AG04450 (cell line): ENCODE data around the gene AURKAIP1. TPM values are rescaled to one million over a fixed set of nuclear protein-coding genes. Genes with fewer than 3 reads are reported as not detected.

Experiments
- CTCF ChIA-PET: fragments of 300-600, 350-600 bp; formaldehyde crosslinking; extraction: SDS; loops from one replicate; lab custom pipeline; 2022; ENCODE audit warnings: antibody characterized with exemption, inconsistent platforms; lab: Charles Lee
- POLR2A ChIA-PET: fragments of 350-600 bp; formaldehyde crosslinking; extraction: SDS; loops from one replicate; lab custom pipeline; 2021; ENCODE audit warnings: antibody characterized with exemption, inconsistent platforms; lab: Yijun Ruan, JAX
- DNase-seq: peaks from one replicate; pipeline ENCODE4 v3.0.0-alpha.2; 2011; ENCODE audit warnings: low read depth, low spot score
- H3K27ac ChIP-seq: one replicate; pipeline ENCODE4 v1.5.1; 2012; ENCODE audit warnings: low read depth, low read length, control low read depth
- H3K27me3 ChIP-seq: one replicate; pipeline ENCODE4 v1.6.0; 2012; ENCODE audit warnings: low read length; ENCODE audit not compliant: control insufficient read depth, insufficient read depth
- H3K4me3 ChIP-seq: 2 replicates; pipeline ENCODE4 v1.5.1; 2011; ENCODE audit warnings: mild to moderate bottlenecking, low read depth, low read length, control low read depth
- H3K9me3 ChIP-seq: 2 replicates; pipeline ENCODE4 v1.5.1; 2012; ENCODE audit warnings: low read length; ENCODE audit not compliant: control insufficient read depth, insufficient read depth
- CTCF ChIP-seq: IDR thresholded peaks from 2 replicates; pipeline ENCODE4 v1.5.1; 2011; ENCODE audit warnings: low read depth, low read length, control low read depth, inconsistent platforms
- polyA plus RNA-seq: library from polyadenylated mRNA; depleted of rRNA; stranded (reverse); fragments of >200 nt; gene quantifications from 2 replicates; pipeline ENCODE4 v1.2.3, GENCODE V29; 2011; rRNA removed

AURKAIP1 gene
- polyA plus RNA-seq, 1 experiment: 54.3 TPM

DNA sequence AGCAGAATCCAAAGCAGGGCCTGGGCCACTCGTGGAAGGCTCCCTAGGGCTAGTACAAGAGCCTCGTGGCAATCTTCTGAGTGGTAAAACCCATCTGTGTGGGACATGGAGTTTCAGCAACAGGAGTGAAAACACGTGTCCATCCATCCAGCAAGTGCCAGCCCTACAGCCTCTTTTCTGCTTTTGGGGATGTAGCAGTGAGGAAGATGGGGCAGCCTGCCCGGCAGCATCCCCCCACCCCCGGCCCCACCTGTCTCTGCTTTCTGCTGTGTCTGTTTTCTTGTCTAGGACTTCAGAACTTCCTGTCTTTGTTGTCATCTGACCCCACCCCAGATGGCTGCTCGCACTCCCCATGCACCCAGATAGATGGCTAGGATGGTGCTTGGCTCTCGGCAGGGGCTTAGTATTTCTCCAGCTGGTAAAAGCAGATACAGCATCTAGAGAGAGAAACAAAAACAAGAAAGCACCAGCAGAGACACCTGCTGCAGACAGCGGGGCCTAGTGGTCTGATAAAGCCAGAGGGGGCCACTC lies 48.9 kb downstream of the AURKAIP1 start:
- H3K9me3 ChIP-seq: peaks cover 18% of the 10 kb centered on the region; the same call in 1 of the 2 replicates
- no peaks in the 10 kb centered on the region for H3K27me3 ChIP-seq
- POLR2A ChIA-PET: no interaction called here
- DNase-seq: no peak
- CTCF ChIA-PET: interaction anchor here (1.2 kb wide), 1 partner anchor 45 kb away, joined by 3 read pairs; no protein-coding TSS in a partner anchor
- H3K4me3 ChIP-seq: no peak overlapping the region
- no peak for TF ChIP-seq CTCF
- no peak overlapping the region for H3K27ac ChIP-seq

DNA sequence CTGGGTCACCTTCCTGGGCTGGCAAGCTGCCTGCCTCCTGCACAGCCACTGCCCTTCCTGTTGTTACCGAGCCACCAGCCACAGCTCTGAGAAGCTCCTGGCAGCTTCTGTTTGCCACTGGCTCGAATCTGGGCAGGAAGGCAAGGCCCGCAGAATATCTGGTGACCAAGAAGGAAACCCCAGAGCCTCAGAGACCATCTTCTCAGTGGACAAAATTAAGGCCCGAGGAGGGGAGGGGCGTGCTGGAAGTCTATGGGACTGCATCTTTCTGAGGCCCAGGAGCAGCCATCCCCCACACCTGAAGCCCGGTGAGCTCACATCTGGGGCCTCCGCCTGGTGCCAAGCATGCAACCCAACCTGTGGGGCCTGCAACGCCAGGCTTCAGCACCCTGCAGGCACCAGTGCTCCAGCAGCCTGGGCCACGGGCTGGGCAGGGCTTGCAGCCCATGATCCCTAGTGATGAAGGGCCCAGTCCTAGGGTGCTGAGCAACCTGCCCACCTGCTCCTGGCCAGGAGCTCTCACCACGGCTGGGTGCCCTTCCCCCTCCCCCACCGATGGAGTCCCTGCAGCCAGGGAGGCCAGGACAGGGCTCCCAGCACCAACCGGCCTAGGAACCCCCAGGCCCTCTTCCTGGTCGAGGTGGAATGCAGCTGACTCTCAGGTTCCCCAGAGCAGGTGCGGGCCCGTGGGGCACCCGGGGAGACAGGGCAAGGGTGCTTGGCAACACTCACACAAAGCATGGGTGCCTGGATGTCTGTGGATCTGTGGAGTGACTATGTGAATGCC lies 49.5 kb downstream of the AURKAIP1 start:
- DNase-seq: no peak
- Histone ChIP-seq H3K27me3 (no peaks in the 10 kb centered on the region), H3K9me3 (peaks cover 11% of the 10 kb centered on the region; the same call in 1 of the 2 replicates), H3K4me3 (peak overlapping the region; percentile 86), H3K27ac (no peak overlapping the region)
- no peak for TF ChIP-seq CTCF
- POLR2A ChIA-PET: no interaction called here
- CTCF ChIA-PET: interaction anchor here (1.2 kb wide), 1 partner anchor 46 kb away, joined by 3 read pairs; no protein-coding TSS in a partner anchor

GRCh38 chr1:1324524-1325287 lies 50.3 kb downstream of the AURKAIP1 start, which contains the start of the genes CPTP and INTS11:
Gene CPTP (plus strand): TSS chr1:1324802. CDS start chr1:1326911, 2,109 bp downstream.
Gene INTS11 (minus strand): TSS chr1:1324660. CDS start chr1:1324608, 52 bp downstream.
- TF ChIP-seq CTCF: no peak
- Histone ChIP-seq H3K27ac (no peak within 1 kb of the TSS), H3K27me3 (no peaks in the 10 kb centered on the region), H3K9me3 (peaks cover 4% of the 10 kb centered on the region; the same call in 1 of the 2 replicates), H3K4me3 (peak within 1 kb of the TSS; percentile 86)
- DNase-seq: peak; percentile 73
- CTCF ChIA-PET: interaction anchor here (1.2 kb wide), 1 partner anchor 47 kb away, joined by 3 read pairs; no protein-coding TSS in a partner anchor
- POLR2A ChIA-PET: no interaction called here

- ChIA-PET POLR2A (no interaction called here), CTCF (interaction anchor here (1.0 kb wide), 1 partner anchor 292 kb away, joined by 3 read pairs; no protein-coding TSS in a partner anchor)
- Histone ChIP-seq H3K9me3 (no peaks in the 10 kb centered on the region; the same call in 1 of the 2 replicates), H3K4me3 (peak overlapping the region; percentile 86), H3K27me3 (no peaks in the 10 kb centered on the region), H3K27ac (no peak overlapping the region)
- no peak for TF ChIP-seq CTCF
- DNase-seq: no peak
Observed at GRCh38 chr1:1324084-1324523, 50.9 kb downstream of the AURKAIP1 start.

Other genes with a start within 250 kb of the AURKAIP1 start
- gene TTLL10, start 201.3 kb downstream of the AURKAIP1 start, polyA plus RNA-seq: not detected in 2 replicates
- 1.0 and 2.1 TPM in 2 replicates for gene TNFRSF18, start 168.6 kb downstream of the AURKAIP1 start, polyA plus RNA-seq
- 0.07 and 0.24 TPM in 2 replicates for gene TNFRSF4, start 161.1 kb downstream of the AURKAIP1 start, polyA plus RNA-seq
- gene SDF4, start 143.2 kb downstream of the AURKAIP1 start, polyA plus RNA-seq: 109 and 115 TPM in 2 replicates
- 15.2 and 15.7 TPM in 2 replicates for gene B3GALT6, start 143.0 kb downstream of the AURKAIP1 start, polyA plus RNA-seq
- 0.21 and 0.51 TPM in 2 replicates for gene C1QTNF12, start 128.5 kb downstream of the AURKAIP1 start, polyA plus RNA-seq
- gene UBE2J2, start 101.4 kb downstream of the AURKAIP1 start, polyA plus RNA-seq: 31.1 and 31.4 TPM in 2 replicates
- 1.5 and 1.8 TPM in 2 replicates for gene SCNN1D, start 94.8 kb downstream of the AURKAIP1 start, polyA plus RNA-seq
- 17.5 and 24.8 TPM in 2 replicates for gene ACAP3, start 67.3 kb downstream of the AURKAIP1 start, polyA plus RNA-seq
- gene PUSL1, start 66.6 kb downstream of the AURKAIP1 start, polyA plus RNA-seq: 9.6 and 15.6 TPM in 2 replicates
- gene INTS11, start 50.5 kb downstream of the AURKAIP1 start, polyA plus RNA-seq: 52.8 and 69.5 TPM in 2 replicates
- gene CPTP, start 50.4 kb downstream of the AURKAIP1 start, polyA plus RNA-seq: 7.1 and 9.5 TPM in 2 replicates
- 0.10 and 0.11 TPM in 2 replicates for gene TAS1R3, start 43.9 kb downstream of the AURKAIP1 start, polyA plus RNA-seq
- gene DVL1, start 25.8 kb downstream of the AURKAIP1 start, polyA plus RNA-seq: 8.9 and 13.6 TPM in 2 replicates
- 186 and 275 TPM in 2 replicates for gene MXRA8, start 16.7 kb downstream of the AURKAIP1 start, polyA plus RNA-seq
- gene CCNL2, start 24.1 kb upstream of the AURKAIP1 start, polyA plus RNA-seq: 169 and 181 TPM in 2 replicates
- gene MRPL20, start 32.1 kb upstream of the AURKAIP1 start, polyA plus RNA-seq: 131 and 140 TPM in 2 replicates
- 0.16 and 0.24 TPM in 2 replicates for gene ANKRD65, start 46.1 kb upstream of the AURKAIP1 start, polyA plus RNA-seq
- 3.9 and 5.3 TPM in 2 replicates for gene VWA1, start 60.5 kb upstream of the AURKAIP1 start, polyA plus RNA-seq
- gene ATAD3C, start 74.5 kb upstream of the AURKAIP1 start, polyA plus RNA-seq: 0.04 TPM in 1 of 2 replicates, not detected in the other
- 7.7 and 10.2 TPM in 2 replicates for gene ATAD3B, start 96.6 kb upstream of the AURKAIP1 start, polyA plus RNA-seq
- gene ATAD3A, start 137.0 kb upstream of the AURKAIP1 start, polyA plus RNA-seq: 8.5 and 11.0 TPM in 2 replicates
- 5.1 and 7.2 TPM in 2 replicates for gene TMEM240, start 165.4 kb upstream of the AURKAIP1 start, polyA plus RNA-seq
- gene SSU72, start 199.7 kb upstream of the AURKAIP1 start, polyA plus RNA-seq: 104 and 113 TPM in 2 replicates
- 1.4 and 2.3 TPM in 2 replicates for gene FNDC10, start 224.9 kb upstream of the AURKAIP1 start, polyA plus RNA-seq
- 9.4 and 14.0 TPM in 2 replicates for gene MIB2, start 240.3 kb upstream of the AURKAIP1 start, polyA plus RNA-seq